ENCODE results near the gene PPP1R12A.

PPP1R12A gene

DNA sequence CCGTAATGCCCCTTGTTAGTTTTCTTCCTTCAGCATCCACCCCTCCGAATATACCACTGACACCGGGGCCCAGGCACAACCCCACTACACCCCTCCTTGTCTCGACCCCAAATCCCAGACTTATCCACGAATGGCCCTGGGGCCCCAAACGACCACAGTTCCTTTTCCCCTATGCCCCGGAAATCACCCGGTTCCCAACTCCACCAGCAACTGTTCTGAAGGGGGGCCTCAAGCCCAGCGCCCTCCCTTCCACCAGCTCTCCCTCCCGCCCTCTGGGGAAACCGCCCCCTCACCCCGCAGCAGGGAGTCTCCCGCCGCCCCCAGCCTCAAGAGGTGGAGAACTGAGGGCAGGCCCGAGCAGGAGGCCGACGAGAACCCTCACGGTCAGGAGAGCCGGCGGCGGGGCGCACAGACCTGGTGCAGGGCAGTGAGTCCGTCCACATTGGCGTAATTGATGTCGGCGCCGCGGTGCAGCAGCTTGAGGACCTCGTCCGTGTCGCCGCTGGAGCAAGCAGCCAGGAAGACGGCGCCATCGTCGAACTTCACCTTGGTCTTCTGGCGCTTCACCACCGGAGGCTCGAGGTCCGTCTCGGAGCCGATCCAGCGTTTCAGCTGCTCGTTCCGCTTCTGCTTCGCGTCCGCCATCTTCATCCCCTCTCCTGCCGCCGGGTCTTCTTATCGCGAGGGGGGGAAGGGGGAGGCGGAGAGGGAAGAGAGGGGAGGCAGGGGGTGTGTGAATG is 446 bp downstream of the PPP1R12A start (continued):
- TF ChIP-seq, protein P1, sequence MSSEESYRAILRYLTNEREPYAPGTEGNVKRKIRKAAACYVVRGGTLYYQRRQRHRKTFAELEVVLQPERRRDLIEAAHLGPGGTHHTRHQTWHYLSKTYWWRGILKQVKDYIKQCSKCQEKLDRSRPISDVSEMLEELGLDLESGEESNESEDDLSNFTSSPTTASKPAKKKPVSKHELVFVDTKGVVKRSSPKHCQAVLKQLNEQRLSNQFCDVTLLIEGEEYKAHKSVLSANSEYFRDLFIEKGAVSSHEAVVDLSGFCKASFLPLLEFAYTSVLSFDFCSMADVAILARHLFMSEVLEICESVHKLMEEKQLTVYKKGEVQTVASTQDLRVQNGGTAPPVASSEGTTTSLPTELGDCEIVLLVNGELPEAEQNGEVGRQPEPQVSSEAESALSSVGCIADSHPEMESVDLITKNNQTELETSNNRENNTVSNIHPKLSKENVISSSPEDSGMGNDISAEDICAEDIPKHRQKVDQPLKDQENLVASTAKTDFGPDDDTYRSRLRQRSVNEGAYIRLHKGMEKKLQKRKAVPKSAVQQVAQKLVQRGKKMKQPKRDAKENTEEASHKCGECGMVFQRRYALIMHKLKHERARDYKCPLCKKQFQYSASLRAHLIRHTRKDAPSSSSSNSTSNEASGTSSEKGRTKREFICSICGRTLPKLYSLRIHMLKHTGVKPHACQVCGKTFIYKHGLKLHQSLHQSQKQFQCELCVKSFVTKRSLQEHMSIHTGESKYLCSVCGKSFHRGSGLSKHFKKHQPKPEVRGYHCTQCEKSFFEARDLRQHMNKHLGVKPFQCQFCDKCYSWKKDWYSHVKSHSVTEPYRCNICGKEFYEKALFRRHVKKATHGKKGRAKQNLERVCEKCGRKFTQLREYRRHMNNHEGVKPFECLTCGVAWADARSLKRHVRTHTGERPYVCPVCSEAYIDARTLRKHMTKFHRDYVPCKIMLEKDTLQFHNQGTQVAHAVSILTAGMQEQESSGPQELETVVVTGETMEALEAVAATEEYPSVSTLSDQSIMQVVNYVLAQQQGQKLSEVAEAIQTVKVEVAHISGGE (tag by site-specific recombination; conservative IDR thresholded peaks at IDR 0.05; ENCODE audit: low read depth): no peak
- TF ChIP-seq ZNF157 (tag by site-specific recombination; IDR thresholded peaks at IDR 0.05) (no peak), ZFHX2 (tag by site-specific recombination; conservative IDR thresholded peaks at IDR 0.05) (peak; percentile 87), HOXD13 (CRISPR knock-in tag; IDR thresholded peaks at IDR 0.05; ENCODE audit: borderline replicate concordance) (peak; percentile 52; the same call in 1 of the 2 replicates), ZNF394 (tag by site-specific recombination; IDR thresholded peaks at IDR 0.05; ENCODE audit: borderline replicate concordance) (peak; percentile 23; the same call in 1 of the 2 replicates), YY1 (tag by site-specific recombination; IDR thresholded peaks at IDR 0.05) (peak; percentile 85), ZNF341 (tag by site-specific recombination; IDR thresholded peaks at IDR 0.05; ENCODE audit: low read depth) (peak; percentile 97), ZNF335 (tag by site-specific recombination; conservative IDR thresholded peaks at IDR 0.05) (peak; percentile 81), EGR2 (tag by site-specific recombination; IDR thresholded peaks at IDR 0.05; ENCODE audit: low read depth) (peak; percentile 82), SP3 (tag by site-specific recombination; IDR thresholded peaks at IDR 0.05) (peak; percentile 47), ZNF843 (tag by site-specific recombination; IDR thresholded peaks at IDR 0.05) (0 out of 2 replicates have a peak, but pooled peaks have one; percentile 16), ZNF2 (tag by site-specific recombination; IDR thresholded peaks at IDR 0.05) (peak; percentile 35), ZNF266 (tag by site-specific recombination; IDR thresholded peaks at IDR 0.05; ENCODE audit: low read depth) (no peak)
- TF ChIP-seq, protein P2, sequence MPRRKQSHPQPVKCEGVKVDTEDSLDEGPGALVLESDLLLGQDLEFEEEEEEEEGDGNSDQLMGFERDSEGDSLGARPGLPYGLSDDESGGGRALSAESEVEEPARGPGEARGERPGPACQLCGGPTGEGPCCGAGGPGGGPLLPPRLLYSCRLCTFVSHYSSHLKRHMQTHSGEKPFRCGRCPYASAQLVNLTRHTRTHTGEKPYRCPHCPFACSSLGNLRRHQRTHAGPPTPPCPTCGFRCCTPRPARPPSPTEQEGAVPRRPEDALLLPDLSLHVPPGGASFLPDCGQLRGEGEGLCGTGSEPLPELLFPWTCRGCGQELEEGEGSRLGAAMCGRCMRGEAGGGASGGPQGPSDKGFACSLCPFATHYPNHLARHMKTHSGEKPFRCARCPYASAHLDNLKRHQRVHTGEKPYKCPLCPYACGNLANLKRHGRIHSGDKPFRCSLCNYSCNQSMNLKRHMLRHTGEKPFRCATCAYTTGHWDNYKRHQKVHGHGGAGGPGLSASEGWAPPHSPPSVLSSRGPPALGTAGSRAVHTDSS (tag by site-specific recombination; IDR thresholded peaks at IDR 0.05): peak; percentile 53; the same call in 1 of the 2 replicates
- TF ChIP-seq, protein P3, sequence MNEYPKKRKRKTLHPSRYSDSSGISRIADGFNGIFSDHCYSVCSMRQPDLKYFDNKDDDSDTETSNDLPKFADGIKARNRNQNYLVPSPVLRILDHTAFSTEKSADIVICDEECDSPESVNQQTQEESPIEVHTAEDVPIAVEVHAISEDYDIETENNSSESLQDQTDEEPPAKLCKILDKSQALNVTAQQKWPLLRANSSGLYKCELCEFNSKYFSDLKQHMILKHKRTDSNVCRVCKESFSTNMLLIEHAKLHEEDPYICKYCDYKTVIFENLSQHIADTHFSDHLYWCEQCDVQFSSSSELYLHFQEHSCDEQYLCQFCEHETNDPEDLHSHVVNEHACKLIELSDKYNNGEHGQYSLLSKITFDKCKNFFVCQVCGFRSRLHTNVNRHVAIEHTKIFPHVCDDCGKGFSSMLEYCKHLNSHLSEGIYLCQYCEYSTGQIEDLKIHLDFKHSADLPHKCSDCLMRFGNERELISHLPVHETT (tag by site-specific recombination; IDR thresholded peaks at IDR 0.05): peak; percentile 57; the same call in 1 of the 2 replicates
- TF ChIP-seq, protein P4, sequence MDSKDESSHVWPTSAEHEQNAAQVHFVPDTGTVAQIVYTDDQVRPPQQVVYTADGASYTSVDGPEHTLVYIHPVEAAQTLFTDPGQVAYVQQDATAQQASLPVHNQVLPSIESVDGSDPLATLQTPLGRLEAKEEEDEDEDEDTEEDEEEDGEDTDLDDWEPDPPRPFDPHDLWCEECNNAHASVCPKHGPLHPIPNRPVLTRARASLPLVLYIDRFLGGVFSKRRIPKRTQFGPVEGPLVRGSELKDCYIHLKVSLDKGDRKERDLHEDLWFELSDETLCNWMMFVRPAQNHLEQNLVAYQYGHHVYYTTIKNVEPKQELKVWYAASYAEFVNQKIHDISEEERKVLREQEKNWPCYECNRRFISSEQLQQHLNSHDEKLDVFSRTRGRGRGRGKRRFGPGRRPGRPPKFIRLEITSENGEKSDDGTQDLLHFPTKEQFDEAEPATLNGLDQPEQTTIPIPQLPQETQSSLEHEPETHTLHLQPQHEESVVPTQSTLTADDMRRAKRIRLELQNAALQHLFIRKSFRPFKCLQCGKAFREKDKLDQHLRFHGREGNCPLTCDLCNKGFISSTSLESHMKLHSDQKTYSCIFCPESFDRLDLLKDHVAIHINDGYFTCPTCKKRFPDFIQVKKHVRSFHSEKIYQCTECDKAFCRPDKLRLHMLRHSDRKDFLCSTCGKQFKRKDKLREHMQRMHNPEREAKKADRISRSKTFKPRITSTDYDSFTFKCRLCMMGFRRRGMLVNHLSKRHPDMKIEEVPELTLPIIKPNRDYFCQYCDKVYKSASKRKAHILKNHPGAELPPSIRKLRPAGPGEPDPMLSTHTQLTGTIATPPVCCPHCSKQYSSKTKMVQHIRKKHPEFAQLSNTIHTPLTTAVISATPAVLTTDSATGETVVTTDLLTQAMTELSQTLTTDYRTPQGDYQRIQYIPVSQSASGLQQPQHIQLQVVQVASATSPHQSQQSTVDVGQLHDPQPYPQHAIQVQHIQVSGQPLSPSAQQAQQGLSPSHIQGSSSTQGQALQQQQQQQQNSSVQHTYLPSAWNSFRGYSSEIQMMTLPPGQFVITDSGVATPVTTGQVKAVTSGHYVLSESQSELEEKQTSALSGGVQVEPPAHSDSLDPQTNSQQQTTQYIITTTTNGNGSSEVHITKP (tag by site-specific recombination; IDR thresholded peaks at IDR 0.05): peak; percentile 89
- TF ChIP-seq, protein P5, sequence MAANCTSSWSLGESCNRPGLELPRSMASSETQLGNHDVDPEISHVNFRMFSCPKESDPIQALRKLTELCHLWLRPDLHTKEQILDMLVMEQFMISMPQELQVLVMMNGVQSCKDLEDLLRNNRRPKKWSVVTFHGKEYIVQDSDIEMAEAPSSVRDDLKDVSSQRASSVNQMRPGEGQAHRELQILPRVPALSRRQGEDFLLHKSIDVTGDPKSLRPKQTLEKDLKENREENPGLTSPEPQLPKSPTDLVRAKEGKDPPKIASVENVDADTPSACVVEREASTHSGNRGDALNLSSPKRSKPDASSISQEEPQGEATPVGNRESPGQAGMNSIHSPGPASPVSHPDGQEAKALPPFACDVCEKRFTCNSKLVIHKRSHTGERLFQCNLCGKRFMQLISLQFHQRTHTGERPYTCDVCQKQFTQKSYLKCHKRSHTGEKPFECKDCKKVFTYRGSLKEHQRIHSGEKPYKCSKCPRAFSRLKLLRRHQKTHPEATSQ (tag by site-specific recombination; IDR thresholded peaks at IDR 0.05): peak; percentile 68; the same call in 1 of the 2 replicates
- TF ChIP-seq, protein P6, sequence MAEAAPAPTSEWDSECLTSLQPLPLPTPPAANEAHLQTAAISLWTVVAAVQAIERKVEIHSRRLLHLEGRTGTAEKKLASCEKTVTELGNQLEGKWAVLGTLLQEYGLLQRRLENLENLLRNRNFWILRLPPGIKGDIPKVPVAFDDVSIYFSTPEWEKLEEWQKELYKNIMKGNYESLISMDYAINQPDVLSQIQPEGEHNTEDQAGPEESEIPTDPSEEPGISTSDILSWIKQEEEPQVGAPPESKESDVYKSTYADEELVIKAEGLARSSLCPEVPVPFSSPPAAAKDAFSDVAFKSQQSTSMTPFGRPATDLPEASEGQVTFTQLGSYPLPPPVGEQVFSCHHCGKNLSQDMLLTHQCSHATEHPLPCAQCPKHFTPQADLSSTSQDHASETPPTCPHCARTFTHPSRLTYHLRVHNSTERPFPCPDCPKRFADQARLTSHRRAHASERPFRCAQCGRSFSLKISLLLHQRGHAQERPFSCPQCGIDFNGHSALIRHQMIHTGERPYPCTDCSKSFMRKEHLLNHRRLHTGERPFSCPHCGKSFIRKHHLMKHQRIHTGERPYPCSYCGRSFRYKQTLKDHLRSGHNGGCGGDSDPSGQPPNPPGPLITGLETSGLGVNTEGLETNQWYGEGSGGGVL (tag by site-specific recombination; IDR thresholded peaks at IDR 0.05): peak; percentile 99
- TF ChIP-seq, protein P7, sequence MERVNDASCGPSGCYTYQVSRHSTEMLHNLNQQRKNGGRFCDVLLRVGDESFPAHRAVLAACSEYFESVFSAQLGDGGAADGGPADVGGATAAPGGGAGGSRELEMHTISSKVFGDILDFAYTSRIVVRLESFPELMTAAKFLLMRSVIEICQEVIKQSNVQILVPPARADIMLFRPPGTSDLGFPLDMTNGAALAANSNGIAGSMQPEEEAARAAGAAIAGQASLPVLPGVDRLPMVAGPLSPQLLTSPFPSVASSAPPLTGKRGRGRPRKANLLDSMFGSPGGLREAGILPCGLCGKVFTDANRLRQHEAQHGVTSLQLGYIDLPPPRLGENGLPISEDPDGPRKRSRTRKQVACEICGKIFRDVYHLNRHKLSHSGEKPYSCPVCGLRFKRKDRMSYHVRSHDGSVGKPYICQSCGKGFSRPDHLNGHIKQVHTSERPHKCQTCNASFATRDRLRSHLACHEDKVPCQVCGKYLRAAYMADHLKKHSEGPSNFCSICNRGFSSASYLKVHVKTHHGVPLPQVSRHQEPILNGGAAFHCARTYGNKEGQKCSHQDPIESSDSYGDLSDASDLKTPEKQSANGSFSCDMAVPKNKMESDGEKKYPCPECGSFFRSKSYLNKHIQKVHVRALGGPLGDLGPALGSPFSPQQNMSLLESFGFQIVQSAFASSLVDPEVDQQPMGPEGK (tag by site-specific recombination; IDR thresholded peaks at IDR 0.05): peak; percentile 8
- TF ChIP-seq, protein P8, sequence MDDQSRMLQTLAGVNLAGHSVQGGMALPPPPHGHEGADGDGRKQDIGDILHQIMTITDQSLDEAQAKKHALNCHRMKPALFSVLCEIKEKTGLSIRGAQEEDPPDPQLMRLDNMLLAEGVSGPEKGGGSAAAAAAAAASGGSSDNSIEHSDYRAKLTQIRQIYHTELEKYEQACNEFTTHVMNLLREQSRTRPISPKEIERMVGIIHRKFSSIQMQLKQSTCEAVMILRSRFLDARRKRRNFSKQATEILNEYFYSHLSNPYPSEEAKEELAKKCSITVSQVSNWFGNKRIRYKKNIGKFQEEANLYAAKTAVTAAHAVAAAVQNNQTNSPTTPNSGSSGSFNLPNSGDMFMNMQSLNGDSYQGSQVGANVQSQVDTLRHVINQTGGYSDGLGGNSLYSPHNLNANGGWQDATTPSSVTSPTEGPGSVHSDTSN (CRISPR knock-in tag; IDR thresholded peaks at IDR 0.05): 0 out of 2 replicates have a peak, but pooled peaks have one; percentile 34
